K562 (cell line): Measurements from ENCODE around the gene RRAGD. TPM values are rescaled to one million over a fixed set of nuclear protein-coding genes. Genes with fewer than 3 reads are reported as not detected.

Experiments
- ATAC-seq: fragments of 200-7000 bp; cut with Tn5 transposase; 3 replicates; pipeline ENCODE4 v1.9.1; 2020; ENCODE audit warnings: moderate library complexity
- BruUV-seq: library from RNA; stranded (reverse); fragments of 400-500 nt; replicated peaks from 2 replicates; lab custom pipeline; 2021; lab: Mats Ljungman, UMichigan
- CTCF ChIA-PET: fragments of 300-600 bp; formaldehyde crosslinking; extraction: SDS; loops from one replicate; lab custom pipeline; 2021; ENCODE audit warnings: low intra/inter-chr PET ratio; lab: Yijun Ruan, JAX
- POLR2A ChIA-PET: fragments of 300-600, 350-650 bp; sonication (Branson Sonifier 250); formaldehyde crosslinking; extraction: SDS; loops from one replicate; lab custom pipeline; 2021; ENCODE audit warnings: antibody characterized with exemption, inconsistent platforms; lab: Yijun Ruan, JAX
- DNase-seq, 4 experiments: peaks; one replicate each; pipeline versions ENCODE4 v3.0.0 to v3.0.0-alpha.2; 2011 to 2018; ENCODE audit warnings: low spot score in 3 of 4, mixed read lengths in 3 of 4; ENCODE audit errors: extremely low read depth in 1 of 4
- FAIRE-seq: peaks from 2 replicates; lab custom pipeline; 2011; peaks lifted over from hg19 to GRCh38; lab: Jason Lieb, UNC
- H2AFZ ChIP-seq: 2 replicates; pipeline ENCODE4 v1.6.0; 2011; ENCODE audit warnings: low read depth, low read length, control low read depth, inconsistent platforms
- H3K27ac ChIP-seq: fragments of 200-600 bp; 3 replicates; pipeline ENCODE4 v1.8.0; 2011; ENCODE audit warnings: low read depth, mild to moderate bottlenecking, control low read depth, inconsistent platforms, low read length, moderate library complexity, mixed read lengths; ENCODE audit errors: extremely low read depth
- H3K27me3 ChIP-seq, 2 experiments: fragments of 300-600 bp in 1 of 2; 2 replicates in 1 of 2; 3 replicates in 1 of 2; pipeline versions ENCODE4 v1.6.0 to v1.8.0; 2011; ENCODE audit warnings: inconsistent platforms in 2 of 2, low read length in 2 of 2, mild to moderate bottlenecking in 1 of 2, mixed read lengths in 1 of 2, moderate library complexity in 1 of 2; ENCODE audit not compliant: control insufficient read depth in 2 of 2, insufficient read depth in 2 of 2
- H3K36me3 ChIP-seq: fragments of 300-600 bp; 3 replicates; pipeline ENCODE4 v1.8.0; 2011; ENCODE audit warnings: mild to moderate bottlenecking, low read length, inconsistent platforms; ENCODE audit not compliant: control insufficient read depth, insufficient read depth
- H3K4me1 ChIP-seq, 2 experiments: fragments of 200-600 bp in 1 of 2; replicated peaks in 1 of 2; 2 replicates in 1 of 2; 3 replicates in 1 of 2; pipeline versions ENCODE4 v1.5.1 to v1.8.0; 2011; ENCODE audit warnings: inconsistent platforms in 2 of 2, low read length in 2 of 2, mild to moderate bottlenecking in 1 of 2, mixed read lengths in 1 of 2, moderate library complexity in 1 of 2; ENCODE audit not compliant: control insufficient read depth in 2 of 2, insufficient read depth in 2 of 2
- H3K4me2 ChIP-seq: 2 replicates; pipeline ENCODE4 v1.6.1; 2011; ENCODE audit warnings: low read length, control low read depth, inconsistent platforms, mixed read lengths; ENCODE audit not compliant: insufficient read depth
- H3K4me3 ChIP-seq: fragments of 200-600 bp; sonication (generic), shearing (Covaris generic); 2 replicates; pipeline ENCODE4 v1.5.1; 2016; ENCODE audit warnings: control low read depth, inconsistent platforms
- H3K79me2 ChIP-seq: fragments of 200-600 bp; 3 replicates; pipeline ENCODE4 v1.8.0; 2011; ENCODE audit warnings: low read length, inconsistent platforms; ENCODE audit not compliant: control insufficient read depth, insufficient read depth
- H3K9ac ChIP-seq, 2 experiments: 2 replicates each; pipeline versions ENCODE4 v1.6.0 to v1.6.1; 2011; ENCODE audit warnings: low read depth in 2 of 2, low read length in 2 of 2, control low read depth in 1 of 2, inconsistent platforms in 1 of 2, mild to moderate bottlenecking in 1 of 2, mixed read lengths in 1 of 2; ENCODE audit not compliant: insufficient read depth in 1 of 2
- H3K9me1 ChIP-seq: one replicate; pipeline ENCODE4 v1.6.0; 2011; ENCODE audit warnings: inconsistent platforms, mild to moderate bottlenecking, low read length, moderate library complexity; ENCODE audit not compliant: control insufficient read depth, insufficient read depth
- H3K9me3 ChIP-seq: replicated peaks from 2 replicates; pipeline ENCODE4 v1.5.1; 2011; ENCODE audit warnings: low read depth, low read length, inconsistent platforms; ENCODE audit not compliant: control insufficient read depth, insufficient read depth
- H4K20me1 ChIP-seq: replicated peaks from 2 replicates; pipeline ENCODE4 v1.6.1; 2011; ENCODE audit warnings: low read length, inconsistent platforms, mixed read lengths; ENCODE audit not compliant: control insufficient read depth, insufficient read depth
- ARID1B ChIP-seq: fragments of 450-650 bp; IDR thresholded peaks from 2 replicates; pipeline ENCODE4 v1.6.1; 2016; ENCODE audit warnings: antibody characterized with exemption, mild to moderate bottlenecking, inconsistent platforms
- ELK3 ChIP-seq: fragments of 450-650 bp; formaldehyde crosslinking; IDR thresholded peaks from 2 replicates; pipeline ENCODE4 v1.4.0; 2020; ENCODE audit warnings: mild to moderate bottlenecking
- ERF ChIP-seq: fragments of 450-650 bp; formaldehyde crosslinking; IDR thresholded peaks from 2 replicates; pipeline ENCODE4 v1.4.0; 2020; ENCODE audit warnings: mild to moderate bottlenecking, mixed read lengths
- MBD1 ChIP-seq: fragments of 250-450 bp; sonication (Bioruptor Pico); IDR thresholded peaks from 2 replicates; pipeline ENCODE4 v1.8.0; 2022; ENCODE audit warnings: inconsistent platforms
- NEUROD1 ChIP-seq: fragments of 150-350 bp; IDR thresholded peaks from 2 replicates; pipeline ENCODE4 v1.6.1; 2014; ENCODE audit warnings: borderline replicate concordance, low read length, low read depth; ENCODE audit not compliant: partially characterized antibody
- PBX2 ChIP-seq, 2 experiments: IDR thresholded peaks in 1 of 2; conservative IDR thresholded peaks in 1 of 2; 2 replicates each; pipeline ENCODE4 v1.6.1; 2016; ENCODE audit warnings: low read depth in 2 of 2, mild to moderate bottlenecking in 1 of 2, missing compliant biosample characterization in 1 of 2, missing genetic modification characterization in 1 of 2, moderate library complexity in 1 of 2
- TBL1XR1 ChIP-seq, 2 experiments: IDR thresholded peaks; 2 replicates each; pipeline ENCODE4 v1.6.1; 2012; ENCODE audit warnings: improper control_type of control experiment in 2 of 2, low read length in 2 of 2, mild to moderate bottlenecking in 1 of 2
- WGBS: fragments of 100-300 bp; shearing (Covaris generic); methylation state at CpG from one replicate; pipeline ENCODE4 v1.1.6; 2016; ENCODE audit warnings: low coverage, mixed read lengths; ENCODE audit not compliant: insufficient coverage; ENCODE audit errors: missing lambda C conversion rate; 5-methylcytosine and 5-hydroxymethylcytosine counted together
- in situ Hi-C: fragments of 300-500 bp; cut with MboI; formaldehyde crosslinking; loops from 4 replicates; pipeline ENCODE4 v1.15.0; 2018; ENCODE audit warnings: inconsistent platforms, mixed read lengths
- intact Hi-C: fragments of 100-400 bp; cut with micrococcal nuclease; formaldehyde crosslinking; loops from 2 replicates; pipeline ENCODE4 v1.14.2; 2022
- polyA plus RNA-seq, 8 experiments: library from polyadenylated mRNA; depleted of rRNA in 4 of 8; stranded (reverse) in 5 of 8; unstranded in 3 of 8; fragments of >200 nt; fragmentation: Nextera tagmentation in 2 of 8; fragmentation: Illumina TruSeq in 1 of 8; extraction: Ambion mirVana in 2 of 8; extraction: Trizol in 1 of 8; gene quantifications; 2 replicates each; pipeline versions ENCODE4 v1.2.1 to v1.2.3, GENCODE V29; 2011 to 2014; ENCODE audit warnings: inconsistent platforms in 1 of 8, missing spikeins in 1 of 8
- total RNA-seq, 7 experiments: library from RNA; depleted of rRNA in 6 of 7; stranded (reverse); fragments of >200 nt in 6 of 7; fragmentation: Illumina TruSeq in 2 of 7; extraction: Trizol in 2 of 7; gene quantifications; 2 replicates each; pipeline versions ENCODE4 v1.2.1 to v1.2.3, GENCODE V29; 2011 to 2021; ENCODE audit warnings: low replicate concordance in 1 of 7
- TF ChIP-seq, protein P1 (sequence below): fragments of 250-450 bp; sonication (Bioruptor Pico); IDR thresholded peaks from 2 replicates; pipeline ENCODE4 v1.8.0; 2021; ENCODE audit warnings: mild to moderate bottlenecking, moderate library complexity

The RRAGD gene
- total and polyA plus RNA-seq, 9 of the 15 experiments (the other 6 are each of a cell fraction or from before 2014, with no cell fraction given) = 0.03 to 0.07 (median 0.04) TPM; not detected in 6

- TF ChIP-seq, protein P1, sequence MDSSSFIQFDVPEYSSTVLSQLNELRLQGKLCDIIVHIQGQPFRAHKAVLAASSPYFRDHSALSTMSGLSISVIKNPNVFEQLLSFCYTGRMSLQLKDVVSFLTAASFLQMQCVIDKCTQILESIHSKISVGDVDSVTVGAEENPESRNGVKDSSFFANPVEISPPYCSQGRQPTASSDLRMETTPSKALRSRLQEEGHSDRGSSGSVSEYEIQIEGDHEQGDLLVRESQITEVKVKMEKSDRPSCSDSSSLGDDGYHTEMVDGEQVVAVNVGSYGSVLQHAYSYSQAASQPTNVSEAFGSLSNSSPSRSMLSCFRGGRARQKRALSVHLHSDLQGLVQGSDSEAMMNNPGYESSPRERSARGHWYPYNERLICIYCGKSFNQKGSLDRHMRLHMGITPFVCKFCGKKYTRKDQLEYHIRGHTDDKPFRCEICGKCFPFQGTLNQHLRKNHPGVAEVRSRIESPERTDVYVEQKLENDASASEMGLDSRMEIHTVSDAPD (CRISPR knock-in tag) = no peak
- TF ChIP-seq ARID1B (peak; percentile 35; the same call in 1 of the 2 replicates), NEUROD1 (no peak), TBL1XR1 (IDR thresholded peaks at IDR 0.05; ENCODE audit: low read length in 2 of 2) (no peak), ELK3 (CRISPR knock-in tag) (no peak), ERF (CRISPR knock-in tag) (no peak)
Observed at GRCh38 chr6:89449193-89449592, 37.1 kb upstream of the RRAGD start (continued).

DNA sequence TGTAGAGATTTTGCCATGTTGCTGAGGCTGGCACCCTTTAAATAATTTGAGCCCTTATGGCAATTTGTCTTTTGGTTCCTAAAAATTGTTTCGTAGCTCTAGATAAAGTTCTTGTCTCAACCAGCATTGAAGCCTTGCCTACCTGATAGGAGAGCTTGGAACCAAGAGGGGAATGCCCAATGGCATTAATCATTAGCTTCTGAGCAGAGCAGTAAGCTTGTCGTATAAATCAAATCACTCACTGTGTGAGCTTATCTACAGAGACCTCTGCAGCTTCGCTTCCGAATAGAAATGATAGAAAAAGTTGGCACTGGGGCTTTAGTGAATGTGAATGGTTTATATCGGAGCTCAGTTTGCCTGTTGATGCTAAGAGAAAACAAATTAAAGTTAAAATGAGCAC, 31.6 kb upstream of the RRAGD start:
- TF ChIP-seq MBD1 (no peak), PBX2 (CRISPR knock-in tag; IDR thresholded peaks at IDR 0.05; ENCODE audit: low read depth) (no peak), PBX2 (tag; conservative IDR thresholded peaks at IDR 0.05; ENCODE audit: low read depth) (peak; percentile 56; the same call in 1 of the 2 replicates)
- Histone ChIP-seq H3K79me2 (no peaks in the 10 kb centered on the region), H3K4me1 (no peaks in the 10 kb centered on the region), H3K4me2 (no peak overlapping the region), H3K9ac (no peak overlapping the region), H3K9me1 (no peaks in the 10 kb centered on the region), H3K36me3 (no peaks in the 10 kb centered on the region), H2AFZ (no peak overlapping the region), H3K27me3 (peaks cover 2 to 5% of the 10 kb centered on the region in 2 experiments; a peak in 1 of 5 replicates), H4K20me1 (no peaks in the 10 kb centered on the region), H3K9me3 (no peaks in the 10 kb centered on the region), H3K27ac (no peak overlapping the region), H3K4me3 (no peak overlapping the region)
- WGBS = 0% methylated on average over 5 of the region's 5 CpGs
- POLR2A ChIA-PET = interaction anchor here (0.7 to 1.0 kb wide), 2 partner anchors 8 to 30 kb away, joined by 3 read pairs; no protein-coding TSS in a partner anchor
- no TSS peak for BruUV-seq
- ATAC-seq = no peak
- DNase-seq = no peak
- intact Hi-C loops (no loop called here), in situ Hi-C loops (no loop called here)
- CTCF ChIA-PET = no interaction called here
- no peak for FAIRE-seq
